Fibroblast of peridontal ligament (primary cell): Measurements from ENCODE around the gene C3AR1.
"Not testable (repeated sequence)": the region's sequence is repeated elsewhere in the genome, so short reads cannot be mapped to it uniquely, and the experiment has no call there.

ENCODE experiments used
- DNase-seq: peaks from one replicate; pipeline ENCODE4 v3.0.0-alpha.2; 2010; ENCODE audit errors: extremely low read depth

C3AR1 gene

GRCh38 chr12:8028267-8028666 is 37.9 kb downstream of the C3AR1 start:
- no peak for DNase-seq

DNA sequence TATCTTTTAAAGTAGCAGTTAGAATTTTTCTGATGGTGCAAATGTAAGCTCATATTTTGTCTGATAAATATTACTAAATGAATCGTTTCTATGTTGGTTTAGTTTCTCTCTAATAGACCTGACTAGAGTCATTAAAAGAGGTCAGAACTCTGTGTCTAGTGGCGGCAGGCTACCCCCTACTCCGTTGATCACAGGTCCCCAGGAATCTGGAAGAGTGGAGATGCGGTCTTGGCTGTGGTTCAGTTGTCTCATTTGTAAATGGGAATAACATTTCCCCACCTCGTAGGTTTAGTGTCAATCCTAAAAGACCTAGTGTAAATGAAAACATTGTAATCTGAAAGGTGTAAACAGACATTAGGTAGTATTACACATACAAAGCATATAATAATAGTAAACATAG is 38.3 kb downstream of the C3AR1 start:
- DNase-seq: no peak

DNA sequence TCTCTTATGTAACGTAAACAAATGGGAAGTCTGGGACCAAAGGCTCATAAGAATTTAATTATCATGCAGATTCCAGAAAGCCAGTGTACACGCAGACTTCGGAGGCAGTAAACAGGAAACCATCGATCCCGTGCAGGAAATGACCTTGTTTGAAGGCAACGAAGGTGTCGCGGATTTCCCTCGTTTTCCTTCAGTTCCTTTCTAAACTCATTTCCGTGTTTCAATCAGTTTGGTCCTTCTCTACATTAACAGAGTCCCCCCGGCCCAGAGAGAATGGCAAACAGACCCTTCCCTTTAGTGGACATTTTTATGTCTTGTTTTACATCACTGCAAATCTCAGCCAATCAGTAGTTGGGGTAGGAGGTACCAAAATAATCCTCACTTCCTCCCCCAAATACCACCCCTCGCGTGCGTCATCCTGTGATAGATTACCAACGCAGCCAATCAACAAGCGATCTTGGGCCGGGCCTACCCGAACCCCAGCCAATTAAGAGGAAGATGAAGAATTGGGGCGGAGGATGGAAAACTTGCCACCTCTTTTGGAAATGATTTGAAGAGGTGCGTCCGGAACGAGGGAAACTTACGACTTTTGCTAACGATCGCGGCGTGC is 39.8 kb downstream of the C3AR1 start:
- DNase-seq: peak; percentile 100

GRCh38 chr12:8018666-8019581 is 47.2 kb downstream of the C3AR1 start:
- no peak for DNase-seq

DNA sequence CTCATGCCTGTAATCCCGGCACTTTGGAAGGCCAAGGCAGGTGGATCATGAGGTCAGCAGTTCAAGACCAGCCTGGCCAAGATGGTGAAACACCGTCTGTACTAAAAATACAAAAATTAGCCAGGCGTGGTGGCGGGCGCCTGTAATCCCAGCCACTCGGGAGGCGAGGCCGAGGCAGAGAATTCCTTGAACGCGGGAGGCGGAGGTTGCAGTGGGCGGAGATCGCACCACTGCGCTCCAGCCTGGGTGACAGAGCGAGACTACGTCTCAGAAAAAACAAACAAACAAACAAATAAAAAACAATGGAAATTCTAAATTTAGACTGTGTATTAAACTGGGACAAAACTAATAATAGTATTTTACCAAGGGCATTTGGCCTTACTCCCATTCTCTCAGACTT is 47.9 kb downstream of the C3AR1 start:
- DNase-seq: not testable (repeated sequence)

DNA sequence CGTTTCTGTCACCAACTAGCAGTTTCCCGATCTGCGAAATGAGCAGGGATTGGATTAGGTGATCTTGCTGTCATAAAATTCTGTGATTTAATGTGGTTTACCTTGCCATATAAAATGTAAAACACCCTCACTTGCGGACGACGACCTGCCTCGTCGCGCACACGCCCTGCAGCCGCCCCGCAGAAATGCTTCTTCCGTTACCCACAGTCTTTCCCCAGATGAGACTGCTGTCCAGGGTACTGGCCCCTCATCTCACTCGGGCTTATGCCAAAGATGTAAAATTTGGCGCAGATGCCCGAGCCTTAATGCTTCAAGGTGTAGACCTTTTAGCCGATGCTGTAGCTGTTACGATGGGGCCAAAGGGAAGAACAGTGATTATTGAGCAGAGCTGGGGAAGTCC is 51.3 kb downstream of the C3AR1 start:
- no peak for DNase-seq

- no peak for DNase-seq
These were observed 53.4 kb downstream of the C3AR1 start for GRCh38 chr12:8012651-8013309.

DNA sequence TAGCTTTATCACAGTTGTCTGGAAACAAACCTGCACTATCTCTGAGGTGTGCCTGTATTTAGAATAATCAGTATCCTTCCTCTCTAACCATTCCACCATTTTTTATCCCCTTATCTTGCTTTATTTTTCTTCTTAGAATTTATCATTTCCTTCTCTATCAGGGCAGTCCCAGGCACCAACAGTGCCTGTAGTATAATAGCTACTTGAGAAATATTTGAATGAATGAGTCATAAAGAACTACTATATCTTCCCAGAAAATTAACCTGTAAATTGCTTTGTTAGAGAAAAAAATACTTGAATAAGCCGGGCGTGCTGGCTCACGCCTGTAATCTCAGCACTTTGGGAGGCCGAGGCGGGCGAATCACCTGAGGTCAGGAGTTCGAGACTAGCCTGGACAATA is 54.8 kb downstream of the C3AR1 start:
- DNase-seq: no peak
